NCI-H1048 (cell line): ENCODE results near the gene TIAM2.
"Not testable (repeated sequence)": the region's sequence is repeated elsewhere in the genome, so short reads cannot be mapped to it uniquely, and the experiment has no call there.

Experiments
- DNase-seq: peaks from one replicate; lab custom pipeline; 2025; lab: John Stamatoyannopoulos, UW

The TIAM2 gene

DNA sequence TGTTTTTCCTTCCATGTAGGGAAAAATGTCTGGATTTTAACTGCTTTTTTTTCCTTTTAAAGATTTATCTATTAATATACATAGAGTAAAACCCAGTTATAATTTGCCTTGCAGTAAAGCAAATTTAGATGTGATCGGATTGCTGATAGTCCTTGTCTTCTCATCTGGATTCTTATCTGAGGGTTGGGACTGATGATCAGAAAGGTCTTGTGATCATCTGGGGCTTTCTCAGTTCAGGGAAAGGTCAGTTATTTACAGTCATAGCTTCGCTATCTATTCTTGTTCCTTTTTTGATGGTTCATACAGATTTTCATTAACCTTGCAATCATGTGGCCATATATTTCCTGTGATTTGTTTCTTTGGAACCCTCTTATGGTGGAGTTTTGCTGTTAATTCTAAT is 204.9 kb downstream of the TIAM2 start:
- DNase-seq, result no peak

DNA sequence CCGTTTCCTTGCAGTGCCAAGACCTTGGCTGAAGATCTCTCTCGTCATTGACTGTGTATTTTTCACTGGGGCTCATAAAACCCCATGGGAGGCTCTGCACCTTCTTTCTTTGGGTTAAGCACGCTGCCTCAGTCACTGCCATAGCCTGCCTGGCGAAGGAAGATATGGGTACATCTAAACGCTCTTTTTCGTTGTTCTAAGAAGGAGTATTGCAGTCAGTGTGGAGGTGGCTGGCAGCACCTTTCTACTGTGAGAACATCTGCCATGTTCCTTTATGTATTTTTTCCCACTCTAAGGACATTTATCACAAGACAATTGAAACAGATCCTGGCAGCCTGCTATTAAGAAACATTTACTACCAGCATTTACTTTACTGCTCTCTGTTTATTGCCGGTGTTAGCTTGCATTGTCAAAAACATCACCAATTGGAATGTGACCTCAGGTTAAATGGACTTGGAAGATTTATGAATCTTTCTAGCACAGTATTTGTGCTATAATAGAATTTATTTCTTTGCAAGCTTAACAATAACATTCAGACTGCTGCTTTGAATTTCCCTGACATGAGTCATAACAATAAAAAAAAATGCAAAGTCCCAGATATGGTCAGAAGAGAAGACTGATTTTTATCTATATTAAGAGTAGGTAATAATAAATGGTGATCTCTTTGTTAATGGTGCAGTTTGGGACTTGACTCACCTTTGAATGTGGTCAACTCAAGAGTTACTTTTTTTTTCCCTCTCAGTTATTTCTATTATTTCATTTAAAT is 206.5 kb downstream of the TIAM2 start:
- no peak for DNase-seq

DNA sequence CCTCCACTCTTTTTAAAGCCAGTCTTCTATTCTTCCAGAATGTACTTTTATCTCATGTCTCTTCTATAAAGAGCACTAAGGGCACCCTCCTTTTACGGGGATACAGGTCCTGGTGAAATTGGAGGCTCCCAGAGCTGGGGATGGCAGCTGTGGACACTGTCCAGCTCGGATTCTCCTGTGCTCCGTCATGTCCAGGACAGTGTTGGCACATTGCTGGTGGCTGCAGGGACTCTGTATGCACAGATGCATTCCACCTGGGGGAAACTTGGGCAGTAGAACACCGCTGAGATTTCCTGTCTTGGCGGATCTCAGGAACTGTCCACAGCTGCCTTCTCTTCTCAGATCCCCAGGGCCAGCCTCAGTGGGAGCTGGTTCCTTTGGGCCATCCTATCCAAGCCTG is 212.1 kb downstream of the TIAM2 start:
- DNase-seq, result no peak

DNA sequence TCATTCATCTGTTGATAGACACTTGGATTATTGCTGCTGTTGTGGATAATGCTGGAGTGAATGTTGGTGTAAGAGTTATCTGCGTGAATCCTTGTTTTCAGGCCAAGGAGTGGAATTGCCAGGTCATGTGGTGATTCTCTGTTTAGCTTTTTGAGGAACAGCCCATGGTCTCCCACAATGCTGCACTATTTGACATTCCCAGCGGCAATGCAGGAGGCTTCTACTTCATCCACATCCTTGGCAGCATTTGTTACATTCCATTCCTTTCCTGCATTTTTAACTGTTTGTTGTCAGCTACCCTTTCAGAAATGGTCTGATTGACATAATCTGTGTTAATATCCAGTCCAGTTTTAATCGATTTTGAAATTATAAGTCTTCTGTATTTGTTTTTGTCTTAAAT is 217.0 kb downstream of the TIAM2 start:
- DNase-seq, result no peak

DNA sequence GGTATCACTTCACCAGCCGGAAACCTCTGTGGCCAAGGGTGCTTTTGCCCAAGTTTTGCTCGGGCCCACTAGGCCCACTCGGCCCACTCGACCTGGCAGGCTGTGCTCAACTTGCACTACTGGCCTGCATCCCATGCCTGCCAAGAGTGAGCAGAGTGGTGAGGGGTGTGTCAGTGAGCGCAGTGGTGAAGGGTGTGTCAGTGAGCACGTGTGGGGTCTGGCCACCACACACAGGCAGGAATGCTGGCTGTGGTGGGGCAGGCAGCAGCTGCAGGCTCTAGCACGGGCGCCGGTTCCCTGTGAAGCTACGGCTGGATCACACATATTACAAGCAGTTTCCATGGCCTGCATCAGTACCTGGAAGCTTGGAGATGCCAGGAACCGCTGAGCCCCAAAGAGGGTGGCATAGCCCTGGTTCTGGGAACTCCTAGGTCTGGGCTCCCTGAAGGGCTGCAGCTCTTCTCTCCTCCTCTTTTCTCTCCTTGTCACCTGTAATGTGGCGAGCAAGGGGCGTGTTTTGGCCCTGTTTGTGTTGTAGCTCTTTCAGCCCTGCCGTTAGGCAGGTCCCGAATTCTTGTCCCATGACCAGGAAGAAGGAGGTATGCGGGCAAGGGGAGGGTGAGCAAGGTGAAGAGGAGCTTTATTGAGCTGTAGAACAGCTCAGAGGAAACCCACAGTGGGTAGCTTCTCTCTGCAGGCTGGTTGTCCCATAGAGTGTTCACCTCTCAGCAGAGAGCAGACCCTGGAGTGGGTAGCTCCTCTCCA is 217.7 kb downstream of the TIAM2 start:
- DNase-seq, result no peak

DNA sequence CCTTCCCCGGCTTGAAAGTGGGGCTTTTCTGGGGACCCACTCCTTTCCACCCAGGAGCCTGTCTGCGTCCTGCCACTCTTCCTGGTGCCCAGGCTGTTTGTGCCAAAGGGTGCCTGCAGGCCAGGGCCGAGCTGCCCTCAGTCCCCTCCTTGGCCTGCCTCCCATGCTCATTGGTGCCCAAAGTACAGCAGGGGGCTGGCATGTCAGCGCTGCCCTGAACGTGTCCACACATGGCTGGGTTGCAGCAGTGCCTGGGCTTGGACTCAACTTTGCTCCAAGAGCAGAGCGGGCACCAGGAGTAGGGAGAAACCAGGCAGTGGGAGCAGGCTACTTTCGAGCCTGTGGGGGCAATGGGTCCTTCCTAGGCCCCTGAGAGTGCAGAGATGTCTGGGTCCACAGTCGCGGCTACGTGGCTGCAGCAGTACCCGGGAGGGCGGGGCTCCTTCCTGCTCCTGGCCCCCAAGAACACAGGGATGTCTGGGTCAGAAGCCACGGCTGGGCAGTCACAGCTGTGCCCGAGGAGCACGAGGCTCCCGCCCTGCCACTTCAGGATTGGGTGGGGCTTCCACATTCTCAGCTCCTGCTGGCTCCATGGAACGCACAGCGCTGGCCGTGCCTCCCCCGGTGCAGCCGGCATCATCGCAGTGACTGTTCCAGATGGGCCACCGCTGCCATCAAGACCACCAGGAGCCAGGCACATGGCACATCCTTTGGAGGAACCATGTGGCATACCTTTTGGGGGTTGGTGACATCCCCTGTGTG is 218.7 kb downstream of the TIAM2 start:
- DNase-seq, result no peak

DNA sequence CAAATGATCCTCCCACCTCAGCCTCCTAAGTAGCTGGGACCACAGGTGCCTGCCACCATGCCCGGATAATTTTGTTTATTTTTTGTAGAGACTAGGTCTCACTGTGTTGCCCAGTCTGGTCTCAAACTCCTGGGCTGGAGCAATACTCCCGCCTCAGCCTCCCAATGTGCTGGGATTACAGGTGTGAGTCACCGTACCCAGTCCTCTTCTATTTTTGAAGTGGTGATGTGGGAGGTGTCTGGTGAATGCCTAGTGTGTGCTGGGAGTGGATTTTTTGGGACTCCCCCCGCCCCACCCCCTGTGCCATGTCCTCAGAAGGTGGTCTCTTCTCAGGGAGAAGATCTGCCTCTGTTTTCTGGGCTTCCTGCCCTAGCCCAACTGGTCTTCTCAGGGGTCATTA is 220.8 kb downstream of the TIAM2 start:
- no peak for DNase-seq

DNA sequence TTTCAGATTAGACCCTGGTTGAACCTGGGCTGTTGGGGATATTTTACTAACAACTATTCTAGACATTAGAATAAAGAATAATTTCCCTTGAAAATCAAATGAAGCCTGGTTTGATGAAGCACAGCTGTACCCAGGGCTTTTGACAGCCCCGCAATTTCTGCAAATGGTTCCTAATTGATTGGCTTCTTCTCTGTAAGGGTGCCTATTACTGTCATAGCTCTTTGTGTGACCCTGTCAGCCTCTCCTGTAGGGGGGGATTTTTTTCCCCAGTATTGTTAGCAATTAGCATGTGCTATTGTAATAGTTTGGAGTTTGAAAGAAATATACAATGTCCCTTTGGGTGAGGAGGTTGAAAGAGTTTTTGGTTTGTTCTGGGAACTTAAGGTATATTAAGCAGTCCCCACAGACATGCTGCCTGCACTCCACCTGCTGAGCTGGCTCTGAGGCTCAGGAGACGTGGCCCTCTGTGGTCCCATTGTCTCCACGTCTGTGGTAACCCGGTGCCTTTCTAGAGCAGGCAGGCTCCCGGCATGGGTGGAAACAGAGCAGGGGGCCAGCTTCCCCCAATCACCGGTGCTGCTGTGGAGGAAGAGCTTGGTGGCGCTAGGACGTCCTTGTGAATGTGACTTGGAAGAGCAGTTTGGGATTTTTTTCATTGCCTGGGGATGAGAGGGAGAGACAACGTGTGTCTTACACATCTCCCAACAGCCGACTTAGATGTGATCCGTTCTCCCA is 221.4 kb downstream of the TIAM2 start:
- no peak for DNase-seq

DNA sequence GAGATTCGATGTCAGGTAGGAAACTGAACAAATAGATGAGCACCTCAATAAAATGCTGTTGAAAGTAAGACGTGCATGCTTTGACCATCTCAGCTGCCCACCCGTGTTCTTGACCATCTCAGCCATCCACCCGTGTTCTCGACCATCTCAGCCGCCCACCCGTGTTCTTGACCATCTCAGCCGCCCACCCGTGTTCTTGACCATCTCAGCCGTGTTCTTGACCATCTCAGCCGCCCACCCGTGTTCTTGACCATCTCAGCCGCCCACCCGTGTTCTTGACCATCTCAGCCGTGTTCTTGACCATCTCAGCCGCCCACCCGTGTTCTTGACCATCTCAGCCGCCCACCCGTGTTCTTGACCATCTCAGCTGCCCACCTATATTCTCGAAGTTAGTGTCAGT is 223.6 kb downstream of the TIAM2 start:
- DNase-seq, result not testable (repeated sequence)

DNA sequence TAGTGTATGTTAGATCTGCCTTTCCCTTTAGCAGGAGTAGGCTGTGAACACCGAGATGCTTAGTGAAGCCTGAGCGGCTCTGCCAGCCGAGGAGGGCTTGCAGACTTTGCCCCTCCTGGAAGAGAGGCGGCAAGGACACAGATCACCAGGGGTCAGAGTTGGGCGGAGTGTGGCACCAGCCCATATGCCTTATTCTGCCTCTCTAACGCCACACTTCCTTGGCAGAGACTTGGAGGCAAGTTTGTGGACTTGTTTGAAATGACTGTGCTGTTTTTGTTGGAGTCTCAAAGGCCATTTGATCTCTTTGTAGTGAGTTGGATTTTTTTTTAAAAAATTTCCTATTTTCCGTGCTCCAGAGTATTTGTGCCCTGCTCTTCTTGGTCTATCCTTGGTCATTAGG is 224.2 kb downstream of the TIAM2 start:
- DNase-seq, result no peak

DNA sequence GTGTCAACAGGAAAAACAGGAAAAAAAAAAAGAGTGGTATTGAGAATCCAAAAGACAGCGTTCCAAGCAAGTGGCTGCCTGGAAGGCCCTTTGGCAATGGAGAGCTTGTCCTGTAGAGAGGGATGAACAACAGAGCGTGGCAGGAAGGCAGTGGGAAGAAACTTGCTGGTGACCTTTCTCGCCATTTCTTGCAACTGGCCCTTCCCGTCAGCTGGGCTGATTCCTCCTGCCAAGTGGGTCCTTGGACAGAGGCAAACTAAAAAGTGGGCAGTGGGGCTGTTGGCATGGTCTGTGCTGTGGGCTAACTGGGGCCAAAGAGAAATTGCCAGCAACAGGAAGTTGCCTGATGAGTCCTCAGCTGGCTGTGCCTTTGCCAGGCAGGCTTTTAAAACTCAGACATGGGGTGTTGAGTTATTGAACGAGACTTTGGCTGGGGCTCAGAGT is 224.8 kb downstream of the TIAM2 start:
- DNase-seq, result no peak

DNA sequence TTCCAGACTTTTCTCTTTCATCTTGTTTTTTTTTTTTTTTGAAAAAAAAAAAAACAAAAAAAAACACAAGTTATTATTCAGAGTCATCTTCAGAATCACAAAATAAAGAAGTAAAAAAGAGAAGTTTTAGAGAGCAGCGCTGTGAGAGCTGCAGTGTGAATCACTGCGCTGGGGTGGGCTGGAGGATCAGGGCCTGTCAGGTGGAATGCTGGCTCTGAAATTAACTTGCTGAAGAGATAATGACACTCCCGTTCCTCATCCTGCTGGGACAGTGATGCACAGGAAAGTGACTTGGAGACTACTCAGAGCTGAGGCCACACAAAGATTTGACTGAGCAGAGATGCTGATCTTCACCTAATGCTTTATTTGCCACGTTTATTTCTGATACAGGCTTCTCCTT is 226.0 kb downstream of the TIAM2 start:
- DNase-seq, result no peak

DNA sequence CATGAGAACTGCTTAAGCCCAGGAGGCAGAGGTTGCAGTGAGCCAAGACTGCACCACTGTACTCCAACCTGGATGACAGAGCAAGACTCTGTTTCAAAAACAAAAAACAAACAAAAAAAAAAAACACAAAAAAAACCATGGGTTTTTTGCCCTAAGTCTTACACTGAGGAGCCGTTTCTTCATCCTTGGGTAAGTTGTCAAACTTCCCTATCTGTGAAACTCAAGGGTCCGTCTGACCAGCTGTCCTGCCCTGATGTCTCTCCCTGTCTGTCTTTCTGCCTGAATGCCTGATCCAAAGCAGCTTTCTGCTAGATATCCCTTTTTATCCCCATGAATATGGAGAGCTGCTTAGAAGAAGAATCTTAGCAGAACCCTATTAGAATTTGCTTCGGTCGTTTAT is 227.4 kb downstream of the TIAM2 start:
- DNase-seq, result no peak

DNA sequence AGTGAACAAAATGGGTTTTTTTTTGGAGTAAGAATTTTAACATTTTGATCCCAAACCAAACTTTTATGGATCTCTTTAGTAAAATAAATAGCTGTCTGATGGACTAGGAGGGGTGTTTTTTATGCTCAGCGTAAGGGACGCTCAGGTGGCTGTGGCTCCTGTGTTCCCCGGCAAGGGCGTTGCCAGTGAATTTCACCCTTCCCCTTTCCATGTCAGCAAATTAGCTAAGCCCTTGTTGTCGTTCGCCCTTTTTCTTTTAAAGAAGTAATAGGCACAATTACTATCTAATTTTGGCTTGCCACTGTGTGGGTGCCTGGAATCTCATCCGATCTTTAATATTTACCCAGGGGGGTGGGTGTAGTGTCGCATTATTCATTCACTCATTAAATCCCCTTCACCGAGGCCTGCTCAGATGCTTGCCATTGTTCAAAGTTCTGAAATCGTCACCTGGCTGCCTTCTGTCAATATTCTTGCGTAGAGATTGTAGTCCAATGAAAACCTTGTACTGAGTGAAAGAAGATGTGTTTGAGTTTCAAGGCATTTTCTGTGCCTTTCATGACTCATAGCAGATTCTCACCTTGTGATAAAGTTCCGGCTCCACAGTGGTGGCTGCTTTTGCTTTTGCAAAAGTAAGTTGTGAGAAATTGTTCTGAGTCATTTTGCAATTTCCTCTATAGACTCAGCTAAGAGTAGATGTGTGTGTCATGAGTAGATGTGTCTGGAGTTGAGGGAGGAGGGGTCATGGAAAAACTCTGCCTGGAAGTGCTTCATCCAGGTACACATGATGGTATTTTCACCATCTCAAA is 228.7 kb downstream of the TIAM2 start:
- DNase-seq, result no peak

DNA sequence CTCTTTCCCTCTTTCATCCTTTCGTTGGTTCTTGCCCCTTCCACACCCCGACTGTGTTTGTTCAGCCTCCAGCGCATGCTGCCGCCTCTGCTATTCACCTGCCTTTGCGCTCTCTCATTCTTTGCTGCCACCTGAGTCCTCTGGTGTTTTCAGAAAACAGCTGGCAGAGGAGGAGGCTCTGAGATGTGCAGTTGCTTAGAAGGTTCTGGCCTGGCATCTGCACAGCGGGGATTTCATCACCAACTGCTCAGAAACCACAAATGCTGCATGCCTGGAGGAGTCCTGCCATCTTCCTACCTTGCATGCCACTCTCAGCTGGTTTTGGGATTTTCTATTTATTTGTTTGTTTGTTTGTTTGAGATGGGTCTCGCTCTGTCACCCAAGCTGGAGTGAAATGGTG is 229.5 kb downstream of the TIAM2 start:
- DNase-seq, result no peak

DNA sequence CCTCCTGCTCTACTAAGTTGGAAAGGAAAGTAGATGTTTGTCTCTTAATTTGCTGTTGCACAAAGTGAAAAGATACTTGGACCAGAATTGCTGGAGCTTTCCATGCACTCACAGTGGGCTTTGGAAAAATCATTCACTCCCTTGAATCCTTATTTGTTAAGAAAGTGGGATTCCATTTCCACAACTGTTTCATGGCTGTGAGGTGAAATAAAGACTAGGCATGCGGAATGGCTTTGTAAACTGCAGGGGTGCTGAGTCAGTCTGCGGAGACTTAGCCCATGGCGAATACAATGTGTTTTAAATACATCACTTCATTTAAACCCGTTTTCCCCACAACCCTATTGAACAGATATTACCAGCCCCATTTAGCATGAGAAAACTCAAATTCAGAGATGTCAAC is 231.9 kb downstream of the TIAM2 start:
- no peak for DNase-seq

DNA sequence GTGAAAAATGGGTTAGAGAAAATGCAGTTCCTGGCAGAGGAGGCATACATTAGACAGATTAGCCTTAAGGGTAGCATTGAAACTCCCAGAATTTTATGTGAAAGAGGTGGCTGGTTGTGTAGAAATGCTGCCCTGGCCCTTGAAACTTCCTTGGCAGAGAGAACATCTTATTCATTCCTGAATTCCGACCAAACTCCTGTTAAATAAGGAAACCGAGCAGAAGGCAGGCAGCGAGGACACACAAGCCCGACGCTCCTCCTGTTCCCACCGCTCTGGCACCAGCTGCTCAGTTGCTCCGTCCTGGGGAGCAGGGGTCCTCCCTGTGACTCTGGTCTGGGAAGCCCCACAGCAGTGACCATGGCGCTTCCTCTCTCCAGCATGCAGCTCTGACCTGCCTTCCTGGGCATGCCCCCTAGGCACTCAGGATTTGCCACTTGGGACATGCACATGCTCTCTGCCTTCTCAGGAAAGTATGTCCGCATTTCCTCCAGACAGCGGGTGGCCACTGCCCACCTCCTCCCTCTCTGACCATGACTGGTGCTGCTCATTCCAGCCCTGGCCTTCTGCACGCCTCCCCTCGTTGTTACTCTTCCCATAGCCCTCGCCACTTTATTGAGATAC is 233.5 kb downstream of the TIAM2 start:
- no peak for DNase-seq

DNA sequence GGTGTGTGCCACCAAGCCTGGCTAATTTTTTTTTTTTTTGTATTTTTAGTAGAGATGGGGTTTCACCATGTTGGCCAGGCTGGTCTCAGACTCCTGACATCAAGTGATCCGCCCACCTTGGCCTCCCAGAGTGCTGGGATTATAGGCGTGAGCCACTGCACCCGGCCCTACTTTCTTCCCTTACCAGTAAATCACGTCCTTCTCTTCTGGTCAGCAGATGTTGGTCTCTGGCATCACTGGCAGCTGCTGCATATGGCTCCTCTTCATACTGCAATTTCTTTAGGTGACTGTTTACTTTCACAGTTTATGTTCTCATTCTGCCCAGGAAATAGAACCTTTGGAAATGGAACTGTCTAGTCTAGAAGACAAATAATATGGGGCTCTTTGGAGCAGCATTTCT is 235.9 kb downstream of the TIAM2 start:
- not testable (repeated sequence) for DNase-seq

DNA sequence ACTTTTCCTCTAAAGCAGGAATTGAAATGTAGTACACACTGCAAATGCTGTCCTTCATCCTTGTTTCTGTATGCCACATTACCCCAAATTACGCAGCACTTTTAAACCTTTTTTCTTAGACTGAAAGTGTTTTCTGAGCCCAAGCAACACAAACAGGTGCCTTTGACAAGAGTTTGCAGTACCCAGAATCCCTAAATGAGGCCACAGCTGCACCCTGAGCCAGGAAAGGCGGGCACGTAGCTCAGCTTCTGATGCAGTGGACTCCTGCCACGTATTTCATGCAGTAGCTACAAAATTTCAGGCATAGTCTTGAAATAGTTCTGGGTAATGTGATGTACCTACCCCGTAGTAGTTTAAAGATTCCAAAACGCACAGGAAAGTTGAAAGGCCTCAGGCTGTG is 237.7 kb downstream of the TIAM2 start:
- no peak for DNase-seq

DNA sequence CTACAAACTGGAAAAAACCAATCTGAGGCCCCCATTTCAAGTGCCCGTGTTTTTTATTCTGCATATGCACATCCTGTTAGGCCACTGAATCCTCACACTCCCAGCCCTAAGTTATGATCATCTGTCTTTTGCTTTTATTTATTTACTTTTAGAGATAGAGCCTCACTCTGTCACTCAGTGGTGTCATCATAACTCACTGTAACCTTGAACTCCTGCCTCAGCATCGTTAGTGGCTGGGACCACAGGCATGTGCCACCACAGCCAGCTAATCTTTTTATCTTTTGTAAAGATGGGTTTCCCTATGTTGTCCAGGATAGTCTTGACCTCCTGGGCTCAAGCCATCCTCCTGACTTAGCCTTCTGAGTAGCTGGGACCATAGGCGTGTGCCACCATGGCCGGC is 239.1 kb downstream of the TIAM2 start:
- DNase-seq, result no peak

DNA sequence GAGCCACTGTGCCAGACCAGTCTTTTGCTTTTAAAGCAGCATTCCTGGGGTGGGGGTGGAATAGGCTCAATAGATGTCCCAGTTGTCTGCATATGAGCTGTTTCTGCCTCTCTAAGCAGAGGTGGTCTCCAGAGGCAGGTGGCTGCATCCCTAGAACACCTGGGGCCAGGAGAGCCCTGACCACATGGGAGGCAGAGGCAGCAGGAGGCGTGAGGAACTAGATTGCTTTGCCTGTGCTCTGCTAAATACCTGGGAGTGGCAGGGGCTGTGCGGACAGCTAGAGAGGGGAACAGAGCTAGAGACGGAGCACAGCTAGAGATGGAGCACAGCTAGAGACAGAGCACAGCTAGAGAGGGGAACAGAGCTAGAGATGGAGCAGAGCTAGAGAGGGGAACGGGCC is 239.6 kb downstream of the TIAM2 start:
- no peak for DNase-seq
